H1 (cell line): ENCODE results near the gene UBP1.

Experiments
- ASH2L ChIP-seq: fragments of 200-600, 300-600 bp; sonication (generic); IDR thresholded peaks from one replicate; pipeline ENCODE4 v1.7.1; 2017; ENCODE audit warnings: low read length
- ATF2 ChIP-seq: IDR thresholded peaks from 2 replicates; pipeline ENCODE4 v1.6.1; 2012; ENCODE audit warnings: low read length, inconsistent platforms
- ATF3 ChIP-seq: IDR thresholded peaks from 2 replicates; pipeline ENCODE4 v1.6.1; 2011; ENCODE audit warnings: low read depth, mild to moderate bottlenecking, low read length; ENCODE audit not compliant: insufficient read depth
- CHD2 ChIP-seq: IDR thresholded peaks from 2 replicates; pipeline ENCODE4 v1.6.1; 2012; ENCODE audit warnings: low read length, improper control_type of control experiment
- CREB1 ChIP-seq: IDR thresholded peaks from 2 replicates; pipeline ENCODE4 v1.6.1; 2012; ENCODE audit warnings: inconsistent platforms
- CTCF ChIP-seq, 3 experiments: IDR thresholded peaks; 1 replicate in 2 of 3; 2 replicates in 1 of 3; pipeline versions ENCODE4 v1.5.1 to v1.6.1; 2011; ENCODE audit warnings: low read length in 3 of 3, mild to moderate bottlenecking in 3 of 3, inconsistent platforms in 2 of 3, low read depth in 1 of 3, moderate library complexity in 1 of 3; ENCODE audit not compliant: insufficient read depth in 1 of 3; ENCODE audit errors: control extremely low read depth in 1 of 3
- MAFK ChIP-seq: IDR thresholded peaks from 2 replicates; pipeline ENCODE4 v1.6.1; 2012; ENCODE audit warnings: low read depth, mild to moderate bottlenecking, improper control_type of control experiment, low read length
- POLR2A ChIP-seq, 2 experiments: IDR thresholded peaks; 1 replicate in 1 of 2; 2 replicates in 1 of 2; pipeline ENCODE4 v1.6.1; 2011; ENCODE audit warnings: low read depth in 2 of 2, low read length in 2 of 2, mild to moderate bottlenecking in 2 of 2; ENCODE audit errors: control extremely low read depth in 1 of 2
- POLR2AphosphoS5 ChIP-seq: IDR thresholded peaks from 2 replicates; pipeline ENCODE4 v1.6.1; 2011; ENCODE audit warnings: low read depth, low read length
- RFX5 ChIP-seq: IDR thresholded peaks from 2 replicates; pipeline ENCODE4 v1.6.1; 2011; ENCODE audit warnings: low read depth, low read length, improper control_type of control experiment, borderline replicate concordance
- TAF1 ChIP-seq: IDR thresholded peaks from 2 replicates; pipeline ENCODE4 v1.6.1; 2011; ENCODE audit warnings: mild to moderate bottlenecking, low read depth, low read length
- USF2 ChIP-seq: IDR thresholded peaks from 2 replicates; pipeline ENCODE4 v1.6.1; 2011; ENCODE audit warnings: low read length, improper control_type of control experiment
- YY1 ChIP-seq: IDR thresholded peaks from 2 replicates; pipeline ENCODE4 v1.6.1; 2011; ENCODE audit warnings: low read depth, mild to moderate bottlenecking, low read length

GRCh38 chr3:33419948-33420347 is 20.3 kb downstream of the UBP1 start:
- no peak for TF ChIP-seq CHD2
- no peak for TF ChIP-seq USF2
- no peak for TF ChIP-seq CTCF (IDR thresholded peaks at IDR 0.05; ENCODE audit: control extremely low read depth in 1 of 3, insufficient read depth in 1 of 3, low read depth in 1 of 3, low read length in 3 of 3)
- TF ChIP-seq CREB1: no peak
- TF ChIP-seq MAFK: no peak
- no peak for TF ChIP-seq YY1
- TF ChIP-seq ATF2: no peak
- no peak for TF ChIP-seq POLR2A (IDR thresholded peaks at IDR 0.05; ENCODE audit: control extremely low read depth in 1 of 2, low read depth in 2 of 2, low read length in 2 of 2)
- no peak for TF ChIP-seq RFX5
- no peak for TF ChIP-seq TAF1
- TF ChIP-seq ASH2L: no peak
- TF ChIP-seq ATF3: no peak
- TF ChIP-seq POLR2AphosphoS5: no peak
